ENCODE measurements around the gene RBP5.

The RBP5 gene

DNA sequence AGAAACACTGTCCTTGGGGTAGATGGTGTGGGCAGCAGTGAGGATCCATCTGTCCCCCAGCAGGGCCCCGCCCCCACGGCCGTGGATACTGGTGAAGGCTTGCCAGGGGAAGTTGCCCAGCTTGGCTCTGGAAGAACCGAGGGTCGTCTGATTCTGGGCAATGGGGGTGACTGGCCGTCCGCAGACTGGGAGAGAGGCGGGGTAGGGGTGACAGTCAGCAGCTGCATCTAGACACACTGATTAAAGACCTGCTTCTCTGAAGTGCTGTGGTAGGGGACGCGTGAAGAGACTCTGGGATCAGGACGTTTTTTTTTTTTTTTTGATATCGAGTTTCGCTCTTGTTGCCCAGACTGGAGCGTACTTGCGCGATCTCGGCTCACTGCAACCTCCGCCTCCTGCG, 31.7 kb downstream of the RBP5 start:
- DNase-seq = no peak

DNA sequence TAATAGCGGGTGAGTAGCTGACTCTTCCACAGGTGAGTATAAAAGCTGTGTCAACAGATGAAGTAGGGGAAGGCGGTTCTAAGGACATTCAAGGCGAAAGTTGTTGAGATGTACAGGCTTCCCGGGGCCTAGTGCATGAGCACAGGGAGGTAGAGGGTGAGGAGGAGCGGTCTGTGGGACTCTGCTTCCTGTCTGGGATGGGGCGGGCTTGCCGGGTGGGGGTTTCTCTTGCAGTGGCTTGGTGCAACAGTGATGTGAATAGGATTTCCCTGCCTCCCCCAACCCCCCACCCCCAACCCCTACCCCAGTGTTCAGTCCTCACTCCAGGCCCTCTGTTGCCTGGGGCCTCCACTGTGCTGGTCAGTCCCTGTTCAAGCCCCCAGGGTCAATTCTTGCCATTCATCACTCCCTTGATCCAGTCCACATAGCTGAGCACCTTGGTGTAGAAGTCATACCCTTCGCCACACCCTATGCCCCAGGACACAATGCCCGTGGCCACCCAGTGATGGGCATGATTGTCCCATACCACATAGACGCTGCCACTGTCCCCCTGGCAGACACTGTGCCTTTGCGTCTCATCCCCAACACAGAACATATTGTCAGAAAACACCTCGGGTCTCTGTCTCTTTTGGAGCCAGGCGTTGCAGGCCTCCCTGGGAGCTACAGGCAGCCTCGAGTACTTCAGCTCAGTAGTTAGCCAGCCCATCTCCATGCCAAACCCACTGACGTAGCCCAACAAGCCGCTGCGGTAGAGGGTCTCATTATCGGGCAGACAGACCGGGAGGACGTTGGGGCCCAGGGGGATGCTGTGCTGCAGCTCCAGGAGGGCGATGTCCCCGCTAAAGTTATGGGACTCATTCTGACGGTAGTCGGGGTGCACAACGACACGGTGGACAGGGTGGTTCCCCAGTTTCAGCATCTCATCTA, 32.4 kb downstream of the RBP5 start:
- no peak for DNase-seq

DNA sequence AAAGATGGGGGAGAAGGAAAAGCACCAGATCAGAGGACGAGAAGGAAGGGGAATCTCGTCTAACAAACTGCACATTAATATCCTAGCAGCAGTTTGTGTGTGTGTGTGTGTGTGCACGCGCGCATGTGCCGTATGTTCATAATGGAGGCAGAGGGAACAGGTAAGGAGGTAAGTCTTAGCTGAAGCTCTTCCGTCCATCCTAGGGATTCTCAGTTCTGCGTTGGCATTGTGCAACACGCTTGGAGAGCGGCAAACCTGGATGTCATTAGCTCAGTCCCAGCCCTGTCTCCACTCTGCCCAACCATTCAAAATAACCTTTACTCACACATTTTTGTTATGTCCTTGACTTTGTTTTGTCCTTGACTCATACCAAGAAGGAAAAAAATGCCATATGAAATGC, 34.8 kb downstream of the RBP5 start:
- DNase-seq = no peak

DNA sequence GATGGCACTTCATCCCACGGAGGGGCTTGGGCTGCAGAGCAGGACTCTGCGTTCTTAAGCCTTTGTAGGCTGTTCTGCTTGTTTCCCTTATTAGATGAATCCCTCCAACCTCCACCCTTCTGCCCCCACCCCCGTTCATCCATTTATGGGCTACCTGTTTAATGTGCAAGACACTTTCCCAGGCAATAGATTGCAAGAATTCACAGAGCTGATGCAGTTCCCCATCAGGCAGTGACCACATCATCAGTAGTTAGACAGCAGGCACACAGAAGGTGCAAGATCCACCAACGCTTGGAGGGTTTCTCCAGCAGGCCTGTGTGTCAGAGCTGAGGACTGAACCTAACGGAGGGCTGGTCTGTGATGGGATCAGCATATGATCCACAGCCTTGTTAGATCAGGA, 35.2 kb downstream of the RBP5 start:
- DNase-seq = no peak

DNA sequence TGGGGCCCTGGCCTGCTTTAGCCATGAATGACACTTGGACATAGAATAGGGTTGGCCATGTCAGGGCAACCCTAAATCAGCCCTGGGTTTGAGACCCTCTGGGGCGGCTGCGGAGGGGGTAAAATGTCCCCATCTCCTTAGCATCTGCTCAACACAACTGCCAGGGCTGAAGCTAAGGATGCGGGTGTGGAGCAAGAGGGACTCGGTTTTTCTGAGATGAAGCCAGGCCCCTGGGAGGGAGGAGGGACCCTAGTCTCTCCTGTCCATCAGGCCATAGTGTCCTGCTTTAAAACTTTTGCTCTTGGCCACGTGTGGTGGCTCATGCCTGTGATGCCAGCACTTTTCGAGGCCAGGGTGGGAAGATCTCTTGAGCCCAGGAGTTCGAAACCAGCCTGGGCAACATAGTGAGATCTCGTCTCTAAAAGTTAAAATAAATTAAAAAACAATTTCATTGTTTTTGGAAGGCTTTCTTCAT, 35.7 kb downstream of the RBP5 start:
- DNase-seq = no peak

DNA sequence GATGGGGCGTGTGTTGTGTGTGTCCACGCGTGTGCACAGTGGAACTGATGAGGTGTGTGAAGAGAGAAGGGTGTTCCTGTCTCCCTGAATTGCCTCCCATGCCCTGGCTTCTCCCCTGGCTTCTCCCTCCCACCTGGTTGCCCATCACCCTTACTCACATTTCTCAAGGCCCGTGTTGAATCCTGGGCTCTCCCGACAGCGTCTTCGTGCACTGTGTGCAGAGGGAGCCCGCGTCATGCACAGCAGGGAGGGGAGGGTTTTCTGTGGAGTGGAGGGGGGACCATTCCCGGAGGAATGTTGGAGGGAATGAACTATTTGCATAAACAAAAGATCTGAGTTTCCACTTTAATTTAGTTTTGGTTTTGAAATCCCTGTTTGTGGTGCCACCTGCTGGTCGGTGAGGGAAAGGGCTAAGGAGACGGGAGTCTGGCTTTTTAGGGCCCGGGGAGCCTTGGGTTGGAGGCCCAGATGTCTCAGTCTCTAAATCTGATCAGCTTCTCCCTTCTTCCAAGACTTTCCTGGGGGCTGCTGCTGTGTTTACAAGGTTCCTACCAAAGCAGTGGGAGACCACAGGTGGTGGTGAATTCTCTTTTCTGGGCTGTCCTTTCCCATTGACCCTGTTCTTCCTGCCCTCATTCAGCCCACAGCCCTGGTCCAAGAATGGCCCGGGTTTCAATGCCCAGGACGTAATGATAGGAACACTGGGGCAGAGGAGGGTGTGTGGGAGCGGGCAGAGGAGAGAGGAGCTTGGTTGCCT, 36.3 kb downstream of the RBP5 start, which contains the start of gene C1R:
C1R (minus strand) TSS at position 217 of the 757 bp plus-strand sequence; CDS start at position 160, 57 bp downstream.
- DNase-seq = peak; percentile 60

DNA sequence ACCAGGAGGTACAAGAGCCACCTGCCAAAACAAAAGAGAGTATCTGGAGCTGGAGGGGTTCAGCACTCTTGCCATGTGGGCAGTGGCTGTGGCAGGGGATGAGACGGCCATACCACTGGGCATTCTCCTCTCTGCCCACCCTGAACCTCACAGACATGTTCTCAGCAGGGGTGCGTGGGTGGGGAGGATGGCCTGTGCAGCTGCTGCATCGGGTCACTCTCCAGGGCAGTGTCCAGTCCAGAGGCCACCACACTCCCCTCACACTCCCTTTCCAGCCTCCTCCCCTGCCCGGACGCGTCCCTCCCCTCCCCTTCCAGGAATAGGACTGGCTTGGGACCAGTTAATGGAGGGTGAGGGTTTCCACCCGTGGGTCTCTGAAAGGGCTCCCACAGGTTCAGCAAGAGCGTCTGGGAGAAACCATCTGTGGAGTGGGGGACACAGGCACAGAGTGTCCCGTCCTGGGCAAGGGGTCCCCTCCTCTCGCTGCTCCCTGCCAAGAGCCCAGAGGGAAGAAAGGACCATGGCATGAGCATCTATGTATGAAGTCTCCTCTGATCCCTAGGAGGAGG, 36.9 kb downstream of the RBP5 start:
- DNase-seq = no peak

DNA sequence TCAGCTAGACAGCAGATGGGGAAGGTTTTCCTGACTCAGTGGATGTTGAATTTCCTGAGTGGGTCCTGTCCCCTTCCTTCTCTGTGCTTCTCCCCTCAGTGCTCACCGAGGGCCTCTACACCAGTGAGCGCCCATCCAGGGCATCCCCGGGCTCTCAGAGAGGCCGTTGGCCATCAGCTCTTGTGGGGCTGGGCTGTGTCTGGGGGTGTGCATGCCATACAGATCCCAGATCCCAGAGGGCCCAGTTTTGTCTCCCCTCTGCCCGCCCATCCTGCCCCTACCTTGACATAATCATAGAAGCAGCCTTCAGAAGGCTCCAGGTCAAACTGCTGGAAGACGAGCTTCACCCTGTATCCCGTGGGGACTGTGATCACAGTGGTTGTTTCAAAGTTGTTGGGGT, 37.5 kb downstream of the RBP5 start:
- DNase-seq = no peak

DNA sequence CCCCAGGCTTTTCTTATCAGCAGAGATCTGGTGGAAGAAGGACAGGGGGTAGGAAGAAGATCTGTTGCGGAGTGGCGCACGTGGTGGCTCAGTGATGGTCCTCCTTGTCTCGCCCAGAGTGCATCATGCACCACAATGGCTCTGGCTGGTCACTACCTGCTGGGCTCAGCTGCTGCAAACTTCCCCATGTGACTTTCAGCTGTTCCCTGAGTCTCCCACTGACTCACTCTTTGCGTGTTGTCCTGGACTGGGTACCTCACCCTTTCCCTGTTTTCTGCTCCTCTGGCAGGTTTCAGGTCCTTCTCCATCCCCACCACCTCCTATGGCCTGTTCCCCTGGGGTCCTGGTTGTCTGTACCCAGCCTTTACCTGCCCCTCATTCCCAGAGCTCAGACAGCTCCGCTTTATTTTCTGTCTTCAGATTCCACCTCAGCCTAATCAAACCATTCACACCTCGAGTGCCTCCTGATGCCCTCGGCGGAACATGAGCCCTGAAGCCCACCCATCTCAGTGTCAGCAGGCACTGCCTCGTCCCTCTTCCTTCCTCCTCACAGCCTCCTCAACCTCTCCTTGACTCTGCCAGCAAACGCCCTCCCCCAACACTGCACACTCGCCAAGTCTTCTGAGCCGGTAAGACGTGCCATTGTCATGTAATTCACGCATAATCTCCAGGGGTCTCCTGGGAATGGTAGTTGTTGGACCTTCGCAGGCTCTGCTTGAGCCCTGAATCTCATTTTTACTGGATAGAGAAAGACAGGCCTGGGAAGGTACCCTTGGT, 38.3 kb downstream of the RBP5 start:
- DNase-seq = no peak

DNA sequence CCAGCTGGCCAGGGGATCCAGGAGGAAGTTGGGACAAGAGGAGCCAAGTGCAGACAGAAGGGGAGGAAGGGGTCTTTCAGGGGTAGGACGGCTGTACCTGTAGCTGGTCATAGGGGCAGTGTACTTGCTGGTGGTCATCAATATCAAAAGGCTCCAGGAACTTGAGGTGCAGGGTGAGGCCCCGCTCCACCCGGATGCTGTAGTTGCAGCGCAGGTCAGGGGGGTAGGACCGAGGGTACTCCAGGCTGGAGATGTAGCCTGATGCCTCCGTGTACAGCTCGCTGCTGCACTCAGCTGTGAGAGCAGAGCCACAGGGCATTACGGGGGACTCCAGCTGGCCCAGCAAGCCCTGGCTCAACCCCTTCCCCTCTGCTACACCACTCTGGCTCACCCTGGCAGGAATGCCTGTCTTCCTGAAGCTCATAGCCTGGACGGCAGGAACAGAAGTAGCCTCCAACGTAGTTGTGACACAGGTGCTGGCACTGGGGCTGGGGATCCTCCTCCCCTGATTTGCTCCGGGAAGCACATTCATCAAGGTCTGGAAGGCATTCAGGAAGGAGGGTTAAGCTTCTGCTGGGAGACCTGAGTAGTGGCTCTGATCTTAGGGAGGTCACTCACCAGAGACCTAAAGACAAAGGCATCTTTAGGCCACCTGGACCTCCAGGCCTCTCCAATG, 39.4 kb downstream of the RBP5 start:
- DNase-seq = no peak

DNA sequence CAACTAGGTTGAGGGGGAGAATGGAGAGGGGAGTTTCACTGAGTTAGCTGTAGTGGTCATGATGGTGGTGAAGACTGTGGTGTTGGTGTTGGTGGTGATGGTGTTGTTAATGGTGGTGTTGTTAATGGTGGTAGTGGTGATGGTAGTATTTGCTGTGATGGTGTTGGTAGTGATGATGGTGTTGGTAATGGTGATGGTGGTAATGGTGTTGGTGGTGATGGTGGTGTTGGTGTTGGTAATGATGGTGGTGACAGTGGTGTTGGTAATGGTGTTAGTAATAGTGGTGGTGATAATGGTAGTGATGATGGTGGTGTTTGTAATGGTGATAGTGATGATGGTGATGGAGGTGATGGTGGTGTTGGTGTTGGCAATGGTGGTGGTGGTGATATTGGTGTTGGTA, 45.6 kb downstream of the RBP5 start:
- DNase-seq = no peak

DNA sequence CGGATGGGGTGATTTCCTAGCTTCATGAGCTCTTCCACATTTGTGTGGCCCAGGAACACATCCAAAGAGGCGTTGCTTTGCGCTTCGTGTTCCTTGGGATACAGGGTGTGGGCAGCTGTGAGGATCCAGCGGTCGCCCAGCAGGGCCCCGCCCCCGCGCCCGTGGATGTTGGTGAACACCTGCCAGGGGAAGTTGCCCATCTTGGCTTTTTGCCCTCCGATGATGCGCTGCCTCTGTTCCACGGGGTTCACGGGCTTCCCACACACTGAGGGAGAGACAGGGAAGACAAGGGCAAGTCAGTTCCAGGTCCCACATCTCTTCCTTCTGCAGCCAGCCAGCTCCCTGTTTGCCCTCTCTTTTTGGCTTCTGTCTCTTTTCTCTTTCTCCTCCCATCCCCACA, 47.7 kb downstream of the RBP5 start:
- DNase-seq = no peak

DNA sequence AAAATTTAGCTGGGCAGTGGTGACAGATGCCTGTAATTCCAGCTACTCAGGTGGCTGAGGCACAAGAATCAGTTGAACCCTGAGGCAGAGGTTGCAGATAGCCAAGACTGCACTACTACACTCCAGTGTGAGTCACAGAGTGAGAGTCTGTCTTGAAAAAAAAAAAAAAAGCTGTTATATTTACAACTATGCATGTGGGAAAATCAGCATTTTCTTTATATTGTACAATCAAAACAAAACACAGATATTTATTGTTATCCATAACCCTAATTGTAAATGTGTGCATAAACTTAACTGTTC, 48.9 kb downstream of the RBP5 start:
- no peak for DNase-seq

DNA sequence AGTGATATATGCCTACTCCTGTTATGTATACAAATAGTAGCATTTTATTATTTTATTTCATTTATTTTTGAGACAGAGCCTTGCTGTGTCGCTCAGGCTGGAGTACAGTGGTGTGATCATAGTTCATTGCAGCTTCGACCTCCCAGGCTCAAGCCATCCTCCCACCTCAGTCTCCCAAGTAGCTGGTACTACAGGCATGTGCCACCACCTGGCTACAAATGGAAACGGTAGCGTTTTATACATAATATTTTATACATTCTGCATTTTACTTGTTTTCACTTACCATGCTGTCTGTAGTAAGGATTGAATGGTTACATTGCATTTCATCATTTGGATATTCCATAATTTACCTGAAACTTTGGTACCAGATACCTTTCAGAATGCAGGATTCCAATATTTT, 50.5 kb downstream of the RBP5 start:
- no peak for DNase-seq

DNA sequence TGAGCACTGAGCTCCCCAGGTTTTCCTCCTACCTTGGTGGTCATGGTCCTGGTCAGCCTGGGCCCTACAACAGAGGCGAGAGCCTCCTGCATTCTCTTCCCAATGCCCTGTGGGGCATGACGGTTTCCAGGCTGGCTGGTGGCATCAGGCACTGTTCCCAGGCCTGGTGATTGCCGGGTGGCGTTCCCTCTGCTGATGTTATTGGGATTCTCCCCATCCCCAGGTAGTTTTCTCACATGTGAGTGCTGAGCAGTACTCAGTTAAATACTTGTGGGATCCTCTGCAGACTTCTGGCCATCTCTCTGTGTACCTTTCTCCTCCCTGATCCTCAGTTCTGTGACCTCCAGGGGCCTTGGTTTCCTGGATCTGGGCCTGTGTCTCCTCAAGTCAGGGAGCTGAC, 52.2 kb downstream of the RBP5 start:
- no peak for DNase-seq

DNA sequence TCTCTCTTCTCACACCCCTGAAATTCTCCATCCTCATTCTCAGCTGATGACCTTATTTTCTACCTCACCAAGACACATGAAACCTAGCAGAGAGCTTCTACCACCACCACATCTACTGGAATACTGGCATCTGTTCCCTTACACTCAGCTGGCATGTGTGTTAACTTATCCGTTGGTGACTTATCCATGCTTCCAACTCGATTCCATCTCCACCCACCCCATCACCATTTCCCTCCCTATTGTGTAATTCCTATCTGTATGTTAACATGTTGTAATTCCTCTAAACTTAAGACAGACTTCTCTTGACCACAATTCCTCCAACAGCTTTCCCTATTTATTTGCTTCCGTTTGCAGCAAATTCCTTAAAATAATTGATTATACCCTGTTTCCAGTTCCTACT, 52.8 kb downstream of the RBP5 start:
- no peak for DNase-seq

DNA sequence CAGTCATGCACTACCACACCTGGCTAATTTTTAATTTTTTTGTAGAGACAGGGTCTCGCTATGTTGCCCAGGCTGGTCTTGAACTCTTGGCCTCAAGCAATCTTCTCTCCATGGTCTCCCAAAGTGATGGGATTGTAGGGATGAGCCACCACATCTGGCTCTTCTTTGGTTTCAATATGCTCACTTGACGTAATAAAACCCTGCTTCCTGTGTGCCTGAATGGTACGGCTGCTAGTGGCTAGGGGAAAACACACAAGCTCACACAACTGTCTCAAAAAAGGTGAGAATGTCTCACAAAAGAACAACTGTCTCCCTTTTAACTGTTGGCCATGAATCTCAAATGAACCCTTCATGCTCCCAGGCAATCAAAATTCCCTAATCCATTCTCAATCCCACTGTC, 53.2 kb downstream of the RBP5 start:
- DNase-seq = no peak

DNA sequence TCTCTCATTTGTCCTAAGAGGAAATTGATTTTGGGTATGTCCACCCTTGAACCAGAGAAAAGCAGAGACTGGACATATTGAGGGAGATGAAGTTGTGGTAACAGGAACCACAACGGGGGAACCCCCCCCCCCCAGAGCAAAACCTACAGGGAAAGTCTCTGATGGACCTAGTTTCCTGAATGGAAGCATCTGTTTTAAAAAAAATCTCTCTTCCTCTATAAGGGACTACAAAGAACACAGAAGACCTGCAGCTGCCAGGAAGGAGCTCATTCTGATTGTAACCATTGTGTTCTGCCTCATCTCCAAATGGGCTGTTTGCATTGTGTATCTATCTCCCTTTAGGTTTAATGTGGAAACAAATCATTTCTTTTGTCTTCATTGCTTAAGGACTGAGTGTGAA, 54.7 kb downstream of the RBP5 start:
- no peak for DNase-seq
